Brain microvascular endothelial cell (primary cell): ENCODE results near the gene TGFBR3L.

Source experiments
- DNase-seq: peaks from one replicate; pipeline ENCODE4 v3.0.0-alpha.2; 2020
- H3K27ac ChIP-seq: fragments of 250-450 bp; sonication (Bioruptor Pico); 2 replicates; pipeline ENCODE4 v1.5.1; 2020; ENCODE audit warnings: mild to moderate bottlenecking, moderate library complexity
- H3K27me3 ChIP-seq: fragments of 250-450 bp; sonication (Bioruptor Pico); replicated peaks from 2 replicates; pipeline ENCODE4 v1.5.1; 2020; ENCODE audit warnings: mild to moderate bottlenecking
- H3K36me3 ChIP-seq: fragments of 250-450 bp; sonication (Bioruptor Pico); replicated peaks from 2 replicates; pipeline ENCODE4 v1.5.1; 2020; ENCODE audit warnings: mild to moderate bottlenecking
- H3K4me3 ChIP-seq: 2 replicates; pipeline ENCODE4 v1.5.1; 2011; ENCODE audit warnings: low read depth, mild to moderate bottlenecking, control low read depth, low read length, moderate library complexity
- in situ Hi-C: cut with HindIII; loops from 2 replicates; pipeline ENCODE4 v1.10.0; 2017; ENCODE audit warnings: low sequenced_read_pairs, low pct_ligation_motif_present
- TF ChIP-seq, protein P1 (sequence below): IDR thresholded peaks from 2 replicates; pipeline ENCODE4 v1.5.1; 2011; ENCODE audit warnings: low read depth, mild to moderate bottlenecking, moderate library complexity, low read length, control low read depth, inconsistent platforms; ENCODE audit errors: missing control alignments

The TGFBR3L gene

GRCh38 chr19:7908078-7908699 is 6.4 kb upstream of the TGFBR3L start:
- Histone ChIP-seq H3K4me3 (no peak overlapping the region), H3K27ac (no peak overlapping the region), H3K36me3 (peaks cover 29% of the 10 kb centered on the region), H3K27me3 (no peaks in the 10 kb centered on the region)
- in situ Hi-C loops: no loop called here
- TF ChIP-seq, protein P1, sequence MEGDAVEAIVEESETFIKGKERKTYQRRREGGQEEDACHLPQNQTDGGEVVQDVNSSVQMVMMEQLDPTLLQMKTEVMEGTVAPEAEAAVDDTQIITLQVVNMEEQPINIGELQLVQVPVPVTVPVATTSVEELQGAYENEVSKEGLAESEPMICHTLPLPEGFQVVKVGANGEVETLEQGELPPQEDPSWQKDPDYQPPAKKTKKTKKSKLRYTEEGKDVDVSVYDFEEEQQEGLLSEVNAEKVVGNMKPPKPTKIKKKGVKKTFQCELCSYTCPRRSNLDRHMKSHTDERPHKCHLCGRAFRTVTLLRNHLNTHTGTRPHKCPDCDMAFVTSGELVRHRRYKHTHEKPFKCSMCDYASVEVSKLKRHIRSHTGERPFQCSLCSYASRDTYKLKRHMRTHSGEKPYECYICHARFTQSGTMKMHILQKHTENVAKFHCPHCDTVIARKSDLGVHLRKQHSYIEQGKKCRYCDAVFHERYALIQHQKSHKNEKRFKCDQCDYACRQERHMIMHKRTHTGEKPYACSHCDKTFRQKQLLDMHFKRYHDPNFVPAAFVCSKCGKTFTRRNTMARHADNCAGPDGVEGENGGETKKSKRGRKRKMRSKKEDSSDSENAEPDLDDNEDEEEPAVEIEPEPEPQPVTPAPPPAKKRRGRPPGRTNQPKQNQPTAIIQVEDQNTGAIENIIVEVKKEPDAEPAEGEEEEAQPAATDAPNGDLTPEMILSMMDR: no peak
- DNase-seq: no peak

GRCh38 chr19:7908742-7909461 is 5.7 kb upstream of the TGFBR3L start:
- TF ChIP-seq, protein P1: no peak
- no peaks in the 10 kb centered on the region for H3K27me3 ChIP-seq
- no peak for DNase-seq
- in situ Hi-C loops: no loop called here
- no peak overlapping the region for H3K27ac ChIP-seq
- no peak overlapping the region for H3K4me3 ChIP-seq
- peaks cover 29% of the 10 kb centered on the region for H3K36me3 ChIP-seq

GRCh38 chr19:7909471-7910067 is 5.1 kb upstream of the TGFBR3L start:
- peaks cover 29% of the 10 kb centered on the region for H3K36me3 ChIP-seq
- H3K4me3 ChIP-seq: no peak overlapping the region
- in situ Hi-C loops: no loop called here
- DNase-seq: no peak
- no peaks in the 10 kb centered on the region for H3K27me3 ChIP-seq
- no peak overlapping the region for H3K27ac ChIP-seq
- TF ChIP-seq, protein P1: no peak

DNA sequence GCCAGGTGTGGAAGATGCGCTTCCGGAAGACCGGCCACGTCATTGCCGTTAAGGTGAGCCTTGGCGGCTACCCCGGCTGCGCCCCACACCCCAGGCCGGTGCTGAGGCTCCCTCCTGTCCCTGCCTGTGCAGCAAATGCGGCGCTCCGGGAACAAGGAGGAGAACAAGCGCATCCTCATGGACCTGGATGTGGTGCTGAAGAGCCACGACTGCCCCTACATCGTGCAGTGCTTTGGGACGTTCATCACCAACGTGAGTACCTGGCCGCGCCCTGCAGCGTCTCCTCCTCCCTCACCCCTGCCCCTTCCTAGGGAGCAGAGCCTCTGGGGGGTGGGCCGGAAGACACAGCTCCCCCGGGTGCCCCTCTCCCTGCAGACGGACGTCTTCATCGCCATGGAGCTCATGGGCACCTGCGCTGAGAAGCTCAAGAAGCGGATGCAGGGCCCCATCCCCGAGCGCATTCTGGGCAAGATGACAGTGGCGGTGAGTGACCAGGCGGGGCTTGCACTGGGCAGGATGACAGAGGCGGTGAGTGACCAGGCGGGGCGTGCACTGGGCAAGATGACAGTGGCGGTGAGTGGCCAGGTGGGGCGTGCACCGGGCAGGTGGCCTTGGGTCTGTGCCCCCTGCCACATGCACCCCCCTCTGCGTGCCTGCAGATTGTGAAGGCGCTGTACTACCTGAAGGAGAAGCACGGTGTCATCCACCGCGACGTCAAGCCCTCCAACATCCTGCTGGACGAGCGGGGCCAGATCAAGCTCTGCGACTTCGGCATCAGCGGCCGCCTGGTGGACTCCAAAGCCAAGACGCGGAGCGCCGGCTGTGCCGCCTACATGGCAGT is 4.1 kb upstream of the TGFBR3L start:
- peaks cover under 1% of the 10 kb centered on the region for H3K27me3 ChIP-seq
- H3K4me3 ChIP-seq: no peak overlapping the region
- H3K27ac ChIP-seq: no peak overlapping the region
- in situ Hi-C loops: no loop called here
- H3K36me3 ChIP-seq: peaks cover 29% of the 10 kb centered on the region
- no peak for DNase-seq
- TF ChIP-seq, protein P1: no peak

GRCh38 chr19:7911508-7912143 is 3.0 kb upstream of the TGFBR3L start:
- peaks cover 8% of the 10 kb centered on the region for H3K27me3 ChIP-seq
- H3K27ac ChIP-seq: no peak overlapping the region
- in situ Hi-C loops: no loop called here
- H3K36me3 ChIP-seq: peaks cover 24% of the 10 kb centered on the region
- no peak overlapping the region for H3K4me3 ChIP-seq
- no peak for DNase-seq
- TF ChIP-seq, protein P1: no peak
